Activated T-helper 2 cell treated with anti-CD3 and anti-CD28 coated beads, Interferon-gamma antibody, Interleukin-2, Interleukin-4, amounts not matched to agents 10 μg/mL and 5 μg/mL and 100 μg/mL, durations not matched to agents 14 hours and 24 hours and 36 hours (primary cell): Measurements from ENCODE around the gene ARHGAP22. TPM values are rescaled to one million over a fixed set of nuclear protein-coding genes. Genes with fewer than 3 reads are reported as not detected.

Source experiments
- DNase-seq: peaks from one replicate; pipeline ENCODE4 v3.0.0; 2021; ENCODE audit warnings: low spot score
- H3K27ac Mint-ChIP-seq: one replicate; pipeline ENCODE4 v1.8.0; 2021; ENCODE audit warnings: mixed read lengths
- H3K27me3 Mint-ChIP-seq: one replicate; pipeline ENCODE4 v1.8.0; 2021; ENCODE audit warnings: low read depth, mixed read lengths
- H3K36me3 Mint-ChIP-seq: one replicate; pipeline ENCODE4 v1.8.0; 2021; ENCODE audit warnings: low read depth, mixed read lengths
- H3K4me1 Mint-ChIP-seq: one replicate; pipeline ENCODE4 v1.8.0; 2021; ENCODE audit warnings: low read depth, mixed read lengths
- H3K4me3 Mint-ChIP-seq: one replicate; pipeline ENCODE4 v1.8.0; 2021; ENCODE audit warnings: low read depth, mild to moderate bottlenecking, moderate library complexity, mixed read lengths
- H3K9me3 Mint-ChIP-seq: one replicate; pipeline ENCODE4 v1.8.0; 2021; ENCODE audit warnings: mixed read lengths
- intact Hi-C: fragments of 100-400 bp; cut with micrococcal nuclease; formaldehyde crosslinking; loops from one replicate; pipeline ENCODE4 v1.15.1; 2023
- total RNA-seq: library from RNA; stranded (reverse); gene quantifications from 2 replicates; pipeline ENCODE4 v1.2.3, GENCODE V29; 2022

Gene ARHGAP22
- total RNA-seq, 1 donor from 2014 or later: 0.43 TPM

DNA sequence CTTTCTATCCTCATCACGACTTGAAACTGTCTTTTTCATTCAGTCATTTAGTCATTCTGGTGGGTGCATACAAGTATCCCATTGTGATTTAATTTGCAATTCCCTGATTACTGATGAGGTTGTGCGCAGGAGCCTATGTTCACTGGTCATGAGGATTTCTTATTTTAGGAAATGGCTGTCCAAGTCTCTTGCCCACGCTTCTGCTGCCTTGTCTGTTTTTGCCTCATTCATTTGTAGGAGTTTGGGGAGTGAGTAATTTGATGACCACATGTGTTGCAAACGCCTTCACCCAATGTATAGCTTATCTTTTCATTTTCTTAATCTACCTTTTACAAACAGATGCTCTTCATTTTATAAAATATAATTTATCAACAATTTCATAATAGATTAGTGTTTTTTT is 127.3 kb downstream of the ARHGAP22 start:
- H3K27ac Mint-ChIP-seq: no peak overlapping the region
- no peaks in the 10 kb centered on the region for H3K4me1 Mint-ChIP-seq

GRCh38 chr10:48477141-48477540 is 127.7 kb downstream of the ARHGAP22 start:
- DNase-seq: no peak
- peaks cover 27% of the 10 kb centered on the region for H3K27me3 Mint-ChIP-seq
- no peak overlapping the region for H3K27ac Mint-ChIP-seq
- no peaks in the 10 kb centered on the region for H3K9me3 Mint-ChIP-seq
- no peaks in the 10 kb centered on the region for H3K4me1 Mint-ChIP-seq
- intact Hi-C loops: no loop called here
- H3K36me3 Mint-ChIP-seq: no peaks in the 10 kb centered on the region
- no peak overlapping the region for H3K4me3 Mint-ChIP-seq

More for the DNA sequence above, 127.3 kb downstream of the ARHGAP22 start:
- H3K9me3 Mint-ChIP-seq: no peaks in the 10 kb centered on the region
- H3K27me3 Mint-ChIP-seq: peaks cover 29% of the 10 kb centered on the region
- intact Hi-C loops: no loop called here
- no peaks in the 10 kb centered on the region for H3K36me3 Mint-ChIP-seq
- no peak for DNase-seq
- no peak overlapping the region for H3K4me3 Mint-ChIP-seq

DNA sequence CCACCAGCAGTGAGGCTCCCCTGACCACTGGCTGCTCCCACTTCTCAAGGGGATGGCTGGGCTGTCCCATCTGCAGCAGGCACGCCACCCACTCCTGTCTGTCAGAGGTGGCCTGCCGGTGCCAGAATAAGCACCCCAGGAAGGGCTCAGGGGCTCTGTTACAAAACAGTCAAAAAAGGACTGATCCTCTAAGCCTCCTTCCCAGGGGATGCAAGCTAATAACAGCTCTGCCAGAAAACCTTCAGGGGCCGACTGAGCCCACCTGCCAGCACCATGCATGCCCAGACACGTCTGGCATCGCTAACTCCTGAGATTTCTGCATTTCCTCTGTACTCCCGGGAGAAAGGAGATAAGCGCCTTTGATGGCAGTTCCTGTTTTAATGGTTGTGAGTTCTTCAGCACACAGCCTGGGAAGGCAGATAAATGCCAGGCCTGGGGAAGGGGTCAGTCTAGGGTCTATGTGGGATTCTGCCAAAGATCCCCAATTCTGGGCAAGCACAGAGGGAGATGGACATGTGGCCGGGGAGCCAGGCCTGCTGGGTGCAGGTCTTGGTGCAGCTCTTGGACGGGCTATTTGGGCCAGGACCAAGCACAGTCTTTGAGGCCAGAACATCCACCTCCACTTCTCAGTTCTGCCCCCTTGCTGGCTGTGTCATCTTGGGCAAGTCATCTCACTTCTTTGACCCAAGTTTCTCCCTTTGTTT is 128.4 kb downstream of the ARHGAP22 start:
- Mint-ChIP-seq H3K4me3 (no peak overlapping the region), H3K27ac (no peak overlapping the region), H3K4me1 (no peaks in the 10 kb centered on the region), H3K9me3 (no peaks in the 10 kb centered on the region), H3K27me3 (peaks cover 25% of the 10 kb centered on the region), H3K36me3 (no peaks in the 10 kb centered on the region)
- intact Hi-C loops: no loop called here
- no peak for DNase-seq

GRCh38 chr10:48475943-48476278 is 129.0 kb downstream of the ARHGAP22 start:
- intact Hi-C loops: no loop called here
- no peaks in the 10 kb centered on the region for H3K9me3 Mint-ChIP-seq
- no peak overlapping the region for H3K4me3 Mint-ChIP-seq
- peaks cover 25% of the 10 kb centered on the region for H3K27me3 Mint-ChIP-seq
- DNase-seq: no peak
- no peaks in the 10 kb centered on the region for H3K36me3 Mint-ChIP-seq
- H3K27ac Mint-ChIP-seq: no peak overlapping the region
- H3K4me1 Mint-ChIP-seq: no peaks in the 10 kb centered on the region

GRCh38 chr10:48474765-48475365 is 130.0 kb downstream of the ARHGAP22 start:
- no peak for DNase-seq
- H3K4me3 Mint-ChIP-seq: no peak overlapping the region
- intact Hi-C loops: no loop called here
- no peaks in the 10 kb centered on the region for H3K36me3 Mint-ChIP-seq
- H3K4me1 Mint-ChIP-seq: no peaks in the 10 kb centered on the region
- no peak overlapping the region for H3K27ac Mint-ChIP-seq
- H3K9me3 Mint-ChIP-seq: no peaks in the 10 kb centered on the region
- peaks cover 20% of the 10 kb centered on the region for H3K27me3 Mint-ChIP-seq

DNA sequence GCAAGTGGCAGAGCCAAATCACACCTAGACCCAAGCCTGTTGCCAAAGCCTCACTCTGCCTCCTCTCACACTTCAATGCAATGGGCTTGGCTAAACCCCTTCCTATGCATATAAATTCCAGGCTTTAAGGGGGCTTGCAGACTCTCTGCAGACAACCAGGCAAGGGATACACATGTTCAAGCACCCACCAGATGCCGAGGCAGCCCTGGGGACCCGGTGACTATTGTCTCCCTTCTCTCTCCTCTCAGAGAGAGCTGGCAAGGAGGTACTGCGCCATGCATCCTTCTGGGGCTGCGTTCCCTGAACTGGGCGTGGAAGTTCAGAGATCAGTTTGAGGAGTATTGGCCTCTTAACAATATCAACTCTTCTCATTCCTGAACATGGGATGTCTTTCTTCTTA is 131.2 kb downstream of the ARHGAP22 start:
- H3K4me1 Mint-ChIP-seq: no peaks in the 10 kb centered on the region
- H3K9me3 Mint-ChIP-seq: no peaks in the 10 kb centered on the region
- intact Hi-C loops: no loop called here
- no peak overlapping the region for H3K27ac Mint-ChIP-seq
- H3K27me3 Mint-ChIP-seq: peaks cover 20% of the 10 kb centered on the region
- H3K36me3 Mint-ChIP-seq: no peaks in the 10 kb centered on the region
- no peak overlapping the region for H3K4me3 Mint-ChIP-seq
- no peak for DNase-seq

DNA sequence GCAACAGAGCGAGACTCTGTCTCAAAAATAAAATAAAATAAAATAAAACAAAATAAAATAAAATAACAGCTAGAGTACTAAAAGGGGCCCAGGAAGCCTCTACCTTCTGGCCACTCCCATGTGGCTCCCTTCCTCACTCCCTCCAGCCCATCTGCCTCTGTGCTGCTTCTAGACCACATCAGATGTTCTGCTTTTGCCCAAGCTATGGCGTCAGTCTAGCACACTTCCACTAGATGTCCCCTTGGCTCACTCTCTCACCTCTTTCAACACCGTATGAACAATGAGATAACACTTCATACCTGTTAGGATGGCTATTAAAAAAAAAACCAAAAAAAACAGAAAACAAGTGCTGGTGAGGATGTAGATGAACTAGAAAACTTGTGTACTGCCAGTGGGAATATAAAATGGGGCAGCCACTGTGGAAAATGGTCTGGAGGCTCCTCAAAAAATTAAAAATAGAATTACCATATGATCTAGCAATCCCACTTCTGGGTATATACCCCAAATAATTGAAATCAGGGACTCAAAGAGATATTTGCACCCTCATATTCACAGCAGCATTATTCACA is 132.3 kb downstream of the ARHGAP22 start:
- Mint-ChIP-seq H3K27me3 (peaks cover 15% of the 10 kb centered on the region), H3K27ac (no peak overlapping the region), H3K36me3 (no peaks in the 10 kb centered on the region), H3K4me1 (peaks cover 3% of the 10 kb centered on the region), H3K4me3 (no peak overlapping the region), H3K9me3 (no peaks in the 10 kb centered on the region)
- DNase-seq: no peak
- intact Hi-C loops: no loop called here

DNA sequence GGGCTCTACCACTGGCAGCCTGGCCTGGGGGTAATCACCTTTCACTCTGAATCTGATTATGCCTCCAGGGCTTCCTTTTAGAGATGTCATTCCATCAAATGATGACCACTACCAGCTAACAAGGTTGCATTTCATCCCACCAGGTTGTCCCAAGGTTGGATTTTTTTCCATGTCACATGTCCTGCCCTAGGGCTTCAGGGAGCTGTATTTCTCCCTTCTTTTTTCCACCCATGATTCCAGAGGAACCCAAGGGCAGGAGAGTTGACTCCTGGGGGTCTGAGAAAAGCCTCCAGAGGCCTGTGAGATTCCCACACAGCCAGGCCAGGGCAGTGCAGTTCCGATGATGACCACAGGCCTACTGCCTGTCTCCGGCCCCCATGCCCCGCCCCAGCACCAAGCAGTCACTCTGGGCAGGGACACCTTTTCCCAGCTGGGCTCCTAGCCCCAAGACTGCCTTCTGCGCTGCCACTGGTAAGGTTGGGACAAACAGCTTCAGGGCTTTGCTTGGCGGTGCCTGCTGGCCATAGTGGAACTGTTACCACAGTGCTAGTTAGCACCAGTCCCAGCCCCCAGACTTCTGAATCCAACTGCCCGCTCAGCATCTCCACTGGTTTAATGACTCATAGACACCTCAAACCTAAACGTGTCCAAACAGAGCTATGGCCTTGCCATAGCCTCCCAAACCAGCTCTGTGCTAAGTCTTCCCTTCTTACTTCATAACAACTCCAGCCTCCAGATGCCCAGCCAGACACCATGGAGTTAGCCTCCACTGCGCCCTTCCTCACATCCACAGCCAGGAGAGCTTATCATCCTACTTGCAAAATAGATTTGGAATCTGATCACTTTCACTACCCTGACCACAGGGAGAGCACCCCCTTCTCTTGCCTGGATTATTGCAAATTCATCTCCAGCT is 133.7 kb downstream of the ARHGAP22 start:
- Mint-ChIP-seq H3K27ac (no peak overlapping the region), H3K4me1 (peaks cover 3% of the 10 kb centered on the region), H3K9me3 (no peaks in the 10 kb centered on the region), H3K4me3 (no peak overlapping the region), H3K27me3 (peaks cover 12% of the 10 kb centered on the region), H3K36me3 (no peaks in the 10 kb centered on the region)
- DNase-seq: no peak
- intact Hi-C loops: no loop called here

- peaks cover 5% of the 10 kb centered on the region for H3K27me3 Mint-ChIP-seq
- H3K27ac Mint-ChIP-seq: no peak overlapping the region
- H3K4me3 Mint-ChIP-seq: no peak overlapping the region
- H3K4me1 Mint-ChIP-seq: peaks cover 3% of the 10 kb centered on the region
- intact Hi-C loops: no loop called here
- no peak for DNase-seq
- H3K36me3 Mint-ChIP-seq: no peaks in the 10 kb centered on the region
- no peaks in the 10 kb centered on the region for H3K9me3 Mint-ChIP-seq
Observed at GRCh38 chr10:48470115-48470892, 134.6 kb downstream of the ARHGAP22 start.

DNA sequence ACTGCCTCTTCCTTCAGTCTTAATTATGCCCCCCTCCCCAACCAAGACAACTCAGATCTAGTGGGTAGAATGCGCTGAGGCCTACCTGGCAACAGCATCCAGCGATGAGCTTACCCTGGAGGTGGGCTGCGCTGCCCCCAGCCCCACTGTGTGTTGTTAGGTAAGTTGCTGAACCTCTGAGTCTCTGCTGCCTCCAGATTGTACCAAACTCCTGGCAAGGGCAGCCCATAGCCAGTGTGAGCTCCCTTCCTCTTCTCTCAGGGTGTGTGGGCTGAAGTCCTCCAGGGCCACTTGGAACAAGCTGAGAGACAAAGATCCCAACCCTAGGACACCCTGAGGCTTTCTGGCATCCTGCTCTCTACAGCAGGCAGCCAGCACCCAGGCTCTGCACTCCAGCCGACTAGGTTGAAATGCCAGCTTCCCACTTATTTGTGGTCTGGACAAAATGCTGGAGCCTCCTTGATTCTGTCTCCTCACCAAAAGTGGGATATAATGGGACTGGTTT is 135.3 kb downstream of the ARHGAP22 start:
- no peak for DNase-seq
- H3K9me3 Mint-ChIP-seq: no peaks in the 10 kb centered on the region
- intact Hi-C loops: no loop called here
- H3K27ac Mint-ChIP-seq: no peak overlapping the region
- no peaks in the 10 kb centered on the region for H3K36me3 Mint-ChIP-seq
- no peaks in the 10 kb centered on the region for H3K27me3 Mint-ChIP-seq
- H3K4me3 Mint-ChIP-seq: no peak overlapping the region
- peaks cover 3% of the 10 kb centered on the region for H3K4me1 Mint-ChIP-seq

DNA sequence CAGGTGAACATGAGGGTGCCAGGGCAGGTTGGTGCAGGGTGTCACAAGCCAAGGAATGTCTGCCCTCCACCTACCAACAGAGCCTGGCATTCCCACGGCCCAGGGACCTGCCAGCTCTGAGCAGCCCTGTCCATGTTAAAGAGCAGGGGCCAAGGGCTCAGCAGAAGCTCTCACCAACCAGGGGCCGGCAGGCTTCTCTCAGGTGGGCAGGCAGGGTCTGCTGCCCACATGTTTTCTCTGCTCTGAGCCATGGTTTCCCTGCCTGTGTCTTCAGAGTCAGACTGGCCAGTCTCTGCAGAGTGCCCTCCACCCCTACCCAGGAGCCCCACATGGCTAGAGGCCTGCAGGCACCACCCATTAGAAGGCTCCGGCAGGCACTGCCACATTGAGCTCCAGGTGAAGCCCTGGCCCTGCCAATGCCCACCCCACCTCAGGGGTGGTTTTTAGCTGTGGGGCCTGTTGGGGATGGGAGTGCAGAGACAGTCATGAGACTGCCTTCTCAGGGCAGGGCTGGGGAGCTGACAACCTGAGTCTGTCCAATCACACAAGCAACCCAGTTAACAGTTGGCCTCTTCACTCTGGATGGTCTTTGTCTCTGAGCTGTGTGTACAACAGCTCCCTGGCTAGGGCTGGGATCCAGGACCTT is 135.9 kb downstream of the ARHGAP22 start:
- H3K27me3 Mint-ChIP-seq: no peaks in the 10 kb centered on the region
- DNase-seq: no peak
- intact Hi-C loops: no loop called here
- H3K4me3 Mint-ChIP-seq: no peak overlapping the region
- no peaks in the 10 kb centered on the region for H3K36me3 Mint-ChIP-seq
- peaks cover 3% of the 10 kb centered on the region for H3K4me1 Mint-ChIP-seq
- no peak overlapping the region for H3K27ac Mint-ChIP-seq
- no peaks in the 10 kb centered on the region for H3K9me3 Mint-ChIP-seq
